OCI-LY3 (cell line): ENCODE results near the gene DNAH11.
A peak's percentile ranks its signal among the peaks of the same experiment; 100 is the strongest.

Experiments used
- CTCF ChIP-seq: fragments of 200-600, 300-600 bp; sonication (generic); IDR thresholded peaks from 2 replicates; pipeline ENCODE4 v1.5.1; 2014; ENCODE audit warnings: antibody characterized with exemption, low read length, low read depth
- EZH2phosphoT487 ChIP-seq: fragments of 200-600 bp; shearing (Covaris generic); IDR thresholded peaks from 2 replicates; pipeline ENCODE4 v1.6.1; 2018; ENCODE audit warnings: antibody characterized with exemption, mixed run types, low read depth

GRCh38 chr7:21767300-21767900, 224.6 kb downstream of the DNAH11 start:
- TF ChIP-seq CTCF (peak; percentile 86), EZH2phosphoT487 (no peak)
